Hepatocyte (in vitro differentiated cells): Measurements from ENCODE around the gene CYB561. TPM values are rescaled to one million over a fixed set of nuclear protein-coding genes. Genes with fewer than 3 reads are reported as not detected.

ENCODE experiments used
- DNase-seq: peaks from one replicate; pipeline ENCODE4 v3.0.0-alpha.2; 2016; ENCODE audit warnings: low spot score
- H2AFZ ChIP-seq: fragments of 200-600 bp; sonication (generic); 2 replicates; pipeline ENCODE4 v1.6.0; 2016; ENCODE audit warnings: antibody characterized with exemption, mild to moderate bottlenecking
- H3K27ac ChIP-seq: fragments of 200-600 bp; sonication (generic); 2 replicates; pipeline ENCODE4 v1.5.1; 2016; ENCODE audit warnings: mild to moderate bottlenecking
- H3K27me3 ChIP-seq: fragments of 200-600 bp; sonication (generic); 2 replicates; pipeline ENCODE4 v1.6.1; 2016
- H3K36me3 ChIP-seq: fragments of 200-600 bp; sonication (generic); replicated peaks from 2 replicates; pipeline ENCODE4 v1.5.1; 2016; ENCODE audit warnings: low read depth; ENCODE audit not compliant: insufficient read depth
- H3K4me1 ChIP-seq: fragments of 200-600 bp; sonication (generic); 2 replicates; pipeline ENCODE4 v1.5.1; 2016; ENCODE audit warnings: mild to moderate bottlenecking, moderate library complexity; ENCODE audit not compliant: insufficient read depth
- H3K4me2 ChIP-seq: fragments of 200-600 bp; sonication (generic); 2 replicates; pipeline ENCODE4 v1.6.0; 2016
- H3K4me3 ChIP-seq: fragments of 200-600 bp; sonication (generic); 2 replicates; pipeline ENCODE4 v1.5.1; 2016; ENCODE audit warnings: mild to moderate bottlenecking
- H3K79me2 ChIP-seq: fragments of 200-600 bp; sonication (generic); 2 replicates; pipeline ENCODE4 v1.6.0; 2017; ENCODE audit warnings: mild to moderate bottlenecking
- H3K9me2 ChIP-seq: fragments of 200-600 bp; sonication (generic); replicated peaks from 2 replicates; pipeline ENCODE4 v1.6.0; 2017; ENCODE audit warnings: mild to moderate bottlenecking; ENCODE audit not compliant: insufficient read depth
- H3K9me3 ChIP-seq: fragments of 200-600 bp; sonication (generic); 2 replicates; pipeline ENCODE4 v1.5.1; 2016; ENCODE audit warnings: low read depth, mild to moderate bottlenecking
- H4K20me1 ChIP-seq: fragments of 200-600 bp; sonication (generic); 2 replicates; pipeline ENCODE4 v1.6.0; 2016; ENCODE audit warnings: mild to moderate bottlenecking; ENCODE audit not compliant: insufficient read depth, poor library complexity, severe bottlenecking
- CTCF ChIP-seq: fragments of 200-600 bp; sonication (generic); IDR thresholded peaks from 2 replicates; pipeline ENCODE4 v1.5.1; 2016; ENCODE audit warnings: antibody characterized with exemption, mild to moderate bottlenecking; ENCODE audit not compliant: poor library complexity
- EZH2 ChIP-seq: fragments of 200-600 bp; sonication (generic); IDR thresholded peaks from 2 replicates; pipeline ENCODE4 v1.6.1; 2016; ENCODE audit warnings: antibody characterized with exemption, mild to moderate bottlenecking, borderline replicate concordance
- EZH2phosphoT487 ChIP-seq: fragments of 200-600 bp; sonication (generic); IDR thresholded peaks from one replicate; pipeline ENCODE4 v1.6.1; 2018; ENCODE audit warnings: antibody characterized with exemption, mild to moderate bottlenecking, low read depth, moderate library complexity; ENCODE audit not compliant: unreplicated experiment, severe bottlenecking
- WGBS: methylation state at CpG from one replicate; pipeline ENCODE4 v1.1.6; 2016; ENCODE audit warnings: low lambda C conversion rate; ENCODE audit errors: missing lambda C conversion rate; 5-methylcytosine and 5-hydroxymethylcytosine counted together
- polyA plus RNA-seq: library from polyadenylated mRNA; unstranded; fragments of >200 nt; fragmentation: Nextera tagmentation; extraction: Ambion mirVana; gene quantifications from 2 replicates; pipeline ENCODE4 v1.2.1, GENCODE V29; 2016
- total RNA-seq: library from RNA; depleted of rRNA; stranded (reverse); fragments of >200 nt; gene quantifications from 2 replicates; pipeline ENCODE4 v1.2.3, GENCODE V29; 2014

The CYB561 gene
- total and polyA plus RNA-seq, 2 experiments from 2014 or later, result 12.9 to 20.2 TPM

GRCh38 chr17:63436523-63437110 is 9.5 kb downstream of the CYB561 start:
- no peaks in the 10 kb centered on the region for H3K79me2 ChIP-seq
- H4K20me1 ChIP-seq, result no peaks in the 10 kb centered on the region
- H3K27ac ChIP-seq, result no peak overlapping the region
- no peak overlapping the region for H3K4me2 ChIP-seq
- DNase-seq, result no peak
- H2AFZ ChIP-seq, result no peak overlapping the region
- WGBS, result 89% methylated on average over 17 of the region's 17 CpGs
- no peaks in the 10 kb centered on the region for H3K9me3 ChIP-seq
- H3K27me3 ChIP-seq, result no peaks in the 10 kb centered on the region
- H3K36me3 ChIP-seq, result no peaks in the 10 kb centered on the region
- no peaks in the 10 kb centered on the region for H3K9me2 ChIP-seq
- no peak overlapping the region for H3K4me3 ChIP-seq
- no peak for TF ChIP-seq EZH2phosphoT487
- no peak for TF ChIP-seq EZH2
- TF ChIP-seq CTCF, result no peak
- H3K4me1 ChIP-seq, result peaks cover 22% of the 10 kb centered on the region

GRCh38 chr17:63435681-63436522 is 10.2 kb downstream of the CYB561 start:
- Histone ChIP-seq H3K4me3 (no peak overlapping the region), H3K9me2 (no peaks in the 10 kb centered on the region), H3K27ac (no peak overlapping the region), H3K36me3 (no peaks in the 10 kb centered on the region), H2AFZ (no peak overlapping the region), H3K4me1 (peaks cover 29% of the 10 kb centered on the region), H3K4me2 (no peak overlapping the region), H3K9me3 (no peaks in the 10 kb centered on the region), H4K20me1 (no peaks in the 10 kb centered on the region), H3K27me3 (no peaks in the 10 kb centered on the region), H3K79me2 (no peaks in the 10 kb centered on the region)
- no peak for DNase-seq
- WGBS, result 94% methylated on average over 26 of the region's 29 CpGs
- TF ChIP-seq EZH2phosphoT487 (no peak), CTCF (no peak), EZH2 (no peak)

- peaks cover 29% of the 10 kb centered on the region for H3K4me1 ChIP-seq
- WGBS, result 95% methylated on average over 25 of the region's 25 CpGs
Observed at GRCh38 chr17:63434951-63435571, 11.0 kb downstream of the CYB561 start.

More at GRCh38 chr17:63434951-63435571, 11.0 kb downstream of the CYB561 start:
- no peak for TF ChIP-seq EZH2
- no peak for TF ChIP-seq EZH2phosphoT487
- TF ChIP-seq CTCF, result no peak
- Histone ChIP-seq H3K4me3 (no peak overlapping the region), H3K9me2 (no peaks in the 10 kb centered on the region), H3K27ac (no peak overlapping the region), H3K79me2 (no peaks in the 10 kb centered on the region), H3K4me2 (no peak overlapping the region), H3K9me3 (no peaks in the 10 kb centered on the region), H3K27me3 (no peaks in the 10 kb centered on the region), H4K20me1 (no peaks in the 10 kb centered on the region), H2AFZ (no peak overlapping the region), H3K36me3 (no peaks in the 10 kb centered on the region)
- DNase-seq, result no peak
